GM21723 (cell line): ENCODE measurements around the gene ZNF350.
A peak's percentile ranks its signal among the peaks of the same experiment; 100 is the strongest.
"Not testable (repeated sequence)": the region's sequence is repeated elsewhere in the genome, so short reads cannot be mapped to it uniquely, and the experiment has no call there.

Experiments used
- ATAC-seq: cut with Tn5 transposase; IDR thresholded peaks from one replicate; pipeline ENCODE4 v1.9.1; 2021; ENCODE audit warnings: mild to moderate bottlenecking, moderate library complexity; ENCODE audit not compliant: unreplicated experiment

Gene ZNF350

GRCh38 chr19:51986309-51987291, at the start of gene ZNF350:
Gene ZNF350, minus strand, starts transcription at chr19:51986840. Its CDS starts 12,480 bp downstream, at chr19:51974360.
- peak; percentile 92 for ATAC-seq

- ATAC-seq: no peak
Measured at GRCh38 chr19:52034051-52034728, 47.5 kb upstream of the ZNF350 start.

DNA sequence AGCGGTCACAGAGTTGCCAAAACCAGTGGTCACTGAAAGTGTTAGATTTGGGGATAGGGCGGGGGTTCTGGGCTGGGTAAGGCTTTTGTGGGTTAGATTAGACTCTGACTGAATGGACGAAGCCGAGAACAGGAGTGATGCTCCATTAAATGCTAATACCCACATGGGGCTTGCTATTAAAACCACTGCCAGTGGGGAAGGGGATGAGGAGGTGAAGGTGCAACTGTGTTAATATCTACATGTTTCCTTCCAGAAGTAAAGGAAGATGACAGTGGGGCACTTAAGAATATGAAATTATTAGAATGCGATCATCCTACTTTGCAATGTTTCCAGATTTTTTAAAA, 42.1 kb upstream of the ZNF350 start:
- ATAC-seq: peak; percentile 28

GRCh38 chr19:52028027-52028779, 41.6 kb upstream of the ZNF350 start, which contains the start of gene ZNF614:
Gene ZNF614, minus strand, starts transcription at chr19:52028379. Its CDS starts 2,634 bp downstream, at chr19:52025745.
- ATAC-seq: peak; percentile 90

DNA sequence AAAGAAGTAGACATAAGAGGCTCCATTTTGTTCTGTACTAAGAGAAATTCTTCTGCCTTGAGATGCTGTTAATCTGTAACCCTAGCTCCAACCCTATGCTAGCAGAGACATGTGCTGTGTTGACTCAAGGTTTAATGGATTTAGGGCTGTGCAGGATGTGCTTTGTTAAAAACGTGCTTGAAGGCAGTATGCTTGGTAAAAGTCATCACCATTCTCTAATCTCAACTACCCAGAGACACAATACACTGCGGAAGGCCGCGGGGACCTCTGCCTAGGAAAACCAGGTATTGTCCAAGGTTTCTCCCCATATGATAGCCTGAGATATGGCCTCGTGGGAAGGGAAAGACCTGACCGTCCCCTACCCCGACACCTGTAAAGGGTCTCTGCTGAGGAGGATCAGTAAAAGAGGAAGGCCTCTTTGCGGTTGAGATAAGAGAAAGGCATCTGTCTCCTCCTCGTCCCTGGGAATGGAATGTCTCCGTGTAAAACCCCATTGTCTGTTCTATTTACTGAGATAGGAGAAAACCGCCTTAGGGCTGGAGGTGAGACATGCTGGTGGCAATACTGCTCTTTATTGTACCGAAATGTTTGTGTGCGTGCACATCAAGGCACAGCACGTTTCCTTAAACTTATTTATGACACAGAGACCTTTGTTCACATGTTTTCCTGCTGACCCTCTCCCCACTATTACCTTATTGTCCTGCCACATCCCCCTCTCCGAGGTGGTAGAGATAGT, 39.8 kb upstream of the ZNF350 start:
- ATAC-seq: not testable (repeated sequence)

GRCh38 chr19:52024478-52024877, 37.8 kb upstream of the ZNF350 start:
- ATAC-seq: not testable (repeated sequence)

GRCh38 chr19:52022193-52022592, 35.6 kb upstream of the ZNF350 start:
- ATAC-seq: no peak

GRCh38 chr19:52020506-52020905, 33.9 kb upstream of the ZNF350 start:
- no peak for ATAC-seq

GRCh38 chr19:52010674-52011073, 24.0 kb upstream of the ZNF350 start:
- no peak for ATAC-seq

GRCh38 chr19:52007806-52008557, 21.3 kb upstream of the ZNF350 start, which contains the start of gene ZNF615:
Gene ZNF615, minus strand, starts transcription at chr19:52008211. Its CDS starts 4,500 bp downstream, at chr19:52003711.
- peak; percentile 84 for ATAC-seq

DNA sequence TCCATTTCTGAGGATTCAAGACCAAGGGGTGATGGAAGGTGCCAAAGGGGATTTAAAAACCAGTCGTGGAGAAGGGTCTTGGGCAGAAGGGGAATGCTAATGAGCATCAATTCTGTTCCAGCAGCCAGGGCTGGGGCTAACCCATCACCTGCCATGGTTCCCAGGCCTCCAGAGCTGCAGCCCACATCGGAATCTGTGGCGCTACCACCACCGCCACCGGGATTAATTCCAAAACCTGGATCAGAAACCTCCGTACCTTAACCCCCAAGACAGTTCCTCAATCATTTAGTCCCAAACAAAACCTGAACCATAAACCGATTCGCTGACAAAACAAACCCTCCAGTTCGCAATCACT, 20.8 kb upstream of the ZNF350 start:
- ATAC-seq: no peak

DNA sequence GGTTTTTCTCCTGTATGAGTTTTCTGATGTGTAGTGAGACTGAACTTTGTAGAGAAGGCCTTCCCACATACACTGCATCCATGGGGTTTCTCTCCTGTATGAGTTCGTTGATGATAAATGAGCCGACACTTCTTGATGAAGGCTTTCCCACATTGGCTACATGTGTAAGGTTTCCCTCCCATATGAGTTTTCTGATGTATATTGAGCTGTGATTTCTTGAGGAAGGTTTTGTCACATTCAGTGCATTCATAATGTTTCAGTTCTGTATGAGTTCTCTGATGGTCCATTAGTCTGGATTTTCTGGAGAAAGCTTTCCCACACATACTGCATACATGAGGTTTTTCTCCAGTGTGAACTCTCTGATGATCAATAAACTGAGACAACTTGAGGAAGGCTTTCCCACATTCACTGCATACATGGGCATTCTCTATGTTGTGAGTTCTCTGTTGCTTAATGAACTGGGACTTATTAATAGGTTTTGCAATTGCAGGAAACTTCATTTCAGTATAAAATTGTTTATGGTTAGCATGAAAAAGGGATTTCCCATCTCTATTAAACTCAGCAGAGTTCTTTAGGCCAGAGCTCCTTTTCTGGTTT, 7.5 kb upstream of the ZNF350 start:
- ATAC-seq: no peak

- no peak for ATAC-seq
Measured at GRCh38 chr19:51993422-51993821, 6.8 kb upstream of the ZNF350 start.

DNA sequence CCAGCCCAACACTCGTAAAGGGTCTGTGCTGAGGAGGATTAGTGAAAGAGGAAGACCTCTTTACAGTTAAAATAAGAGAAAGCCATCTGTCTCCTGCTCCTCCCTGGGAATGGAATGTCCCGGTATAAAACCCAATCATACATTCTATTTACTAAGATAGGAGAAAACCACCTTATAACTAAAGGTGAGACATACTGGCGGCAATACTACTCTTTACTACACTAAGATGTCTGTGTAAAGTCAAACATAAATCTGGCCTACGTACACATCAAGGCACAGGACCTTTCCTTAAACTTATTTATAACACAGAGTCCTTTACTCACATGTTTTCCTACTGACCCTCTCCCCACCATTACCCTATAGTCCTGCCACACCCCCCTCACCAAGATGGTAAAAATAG, 3.3 kb downstream of the ZNF350 start:
- ATAC-seq: no peak

DNA sequence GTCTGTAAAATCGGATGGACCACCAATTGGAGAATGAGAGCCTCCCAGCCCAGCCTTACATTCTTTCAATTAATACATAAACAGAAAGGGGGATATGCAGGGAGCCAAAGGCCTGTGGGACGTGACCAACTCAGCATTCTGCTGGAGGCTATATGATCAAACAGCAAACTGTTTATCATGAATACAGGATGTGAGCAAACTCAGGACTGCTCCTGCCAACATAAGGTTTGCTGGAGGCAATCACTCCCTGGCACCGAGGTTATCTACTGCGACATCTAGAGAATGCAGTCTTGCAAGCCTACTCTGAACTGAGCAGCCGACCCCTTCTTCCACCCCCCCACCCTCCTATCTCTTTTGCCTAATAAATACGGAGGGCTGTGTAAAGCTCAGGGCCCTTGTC, 5.7 kb downstream of the ZNF350 start:
- ATAC-seq: not testable (repeated sequence)

DNA sequence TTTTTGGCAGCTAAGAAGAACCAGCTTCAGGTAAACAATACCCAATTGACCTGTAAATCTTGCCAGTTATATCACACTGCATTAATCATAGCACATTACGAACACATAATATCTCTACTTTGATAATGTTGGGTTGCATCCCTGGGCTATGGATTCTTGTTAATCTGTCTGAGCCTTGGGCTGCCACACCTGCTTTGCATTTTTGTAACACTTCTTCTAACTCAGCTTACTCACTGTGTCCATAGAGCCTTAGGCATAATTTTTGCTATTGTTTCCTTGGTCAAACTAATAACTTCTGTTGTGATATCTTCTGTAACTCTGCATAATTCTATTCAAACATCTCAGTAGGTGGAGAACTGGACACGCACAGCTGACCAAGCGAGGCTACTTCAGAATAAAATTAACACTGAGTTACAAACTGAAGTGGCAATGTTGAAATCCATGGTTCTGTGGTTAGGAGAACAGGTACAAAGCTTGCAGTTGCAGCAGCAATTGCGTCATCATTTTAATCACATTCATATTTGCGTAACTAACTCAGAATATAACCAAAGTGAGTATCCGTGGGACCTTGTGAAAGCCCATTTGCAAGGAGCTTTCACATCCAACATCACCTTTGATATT, 6.4 kb downstream of the ZNF350 start:
- ATAC-seq: no peak

GRCh38 chr19:51978882-51979281, 7.8 kb downstream of the ZNF350 start:
- no peak for ATAC-seq

DNA sequence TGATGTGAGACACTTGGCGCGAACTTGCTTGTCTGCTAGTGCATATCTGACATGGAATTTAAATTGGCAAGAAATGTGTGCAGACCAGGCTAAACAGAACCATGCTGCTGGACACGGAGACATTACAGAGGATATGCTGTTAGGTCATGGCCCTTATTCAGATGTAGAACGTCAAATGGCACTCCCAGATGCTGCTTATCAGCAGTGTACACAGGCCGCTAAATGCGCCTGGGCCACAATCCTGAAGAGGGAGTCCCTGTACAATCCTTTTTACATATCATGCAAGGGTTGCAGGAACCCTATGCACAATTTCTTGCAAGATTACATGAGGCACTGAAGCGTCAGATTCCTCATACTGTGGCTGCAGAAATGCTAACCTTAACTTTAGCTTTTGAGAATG, 9.3 kb downstream of the ZNF350 start:
- no peak for ATAC-seq

DNA sequence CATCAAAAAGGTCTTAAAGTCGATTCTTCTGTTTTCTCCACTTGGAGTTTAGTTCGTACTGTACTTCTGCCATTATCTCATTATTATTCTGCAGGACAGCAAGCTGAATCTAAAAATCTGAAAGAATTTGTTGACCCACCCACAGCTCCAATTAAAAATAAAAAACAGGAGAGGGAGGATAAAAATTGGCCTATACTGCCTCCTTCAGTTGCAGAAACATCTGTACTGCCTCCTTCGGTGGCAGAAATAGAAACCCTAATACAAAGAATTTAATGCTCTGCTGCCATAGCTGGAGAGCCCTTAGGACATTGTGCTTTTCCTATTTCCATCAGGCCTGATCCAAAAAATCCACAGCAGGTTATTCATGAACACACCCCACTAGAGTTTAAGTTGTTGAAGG, 9.8 kb downstream of the ZNF350 start:
- no peak for ATAC-seq
